GM11168 (cell line): ENCODE data around the gene CPTP.
"Not testable (repeated sequence)": the region's sequence is repeated elsewhere in the genome, so short reads cannot be mapped to it uniquely, and the experiment has no call there.

ENCODE experiments used
- in situ Hi-C: fragments of 300-500 bp; cut with MboI; formaldehyde crosslinking; loops from one replicate; pipeline ENCODE4 v1.12.0; 2022; ENCODE audit warnings: low sequenced_read_pairs; ENCODE audit not compliant: unreplicated experiment

Gene CPTP

GRCh38 chr1:1359664-1360468 lies 35.3 kb downstream of the CPTP start:
- in situ Hi-C loops = no loop called here

- in situ Hi-C loops = no loop called here
These were observed 36.0 kb downstream of the CPTP start for GRCh38 chr1:1360506-1361169.

- in situ Hi-C loops = no loop called here
These were observed 36.8 kb downstream of the CPTP start for GRCh38 chr1:1361233-1361981.

GRCh38 chr1:1361982-1362423 lies 37.4 kb downstream of the CPTP start:
- in situ Hi-C loops = no loop called here

GRCh38 chr1:1364266-1364665 lies 39.7 kb downstream of the CPTP start:
- in situ Hi-C loops = no loop called here

- in situ Hi-C loops = no loop called here
These were observed 41.5 kb downstream of the CPTP start for GRCh38 chr1:1365875-1366698.

- in situ Hi-C loops = no loop called here
These were observed 42.1 kb downstream of the CPTP start for GRCh38 chr1:1366699-1367066.

- in situ Hi-C loops = no loop called here
These were observed 42.7 kb downstream of the CPTP start for GRCh38 chr1:1367315-1367714.

GRCh38 chr1:1370094-1370493 lies 45.5 kb downstream of the CPTP start:
- in situ Hi-C loops = not testable (repeated sequence)

- in situ Hi-C loops = no loop called here
These were observed 46.2 kb downstream of the CPTP start for GRCh38 chr1:1370771-1371300.

GRCh38 chr1:1371364-1371745 lies 46.8 kb downstream of the CPTP start:
- in situ Hi-C loops = no loop called here

- in situ Hi-C loops = no loop called here
These were observed 47.4 kb downstream of the CPTP start for GRCh38 chr1:1371746-1372711.

GRCh38 chr1:1373051-1373814 lies 48.6 kb downstream of the CPTP start:
- in situ Hi-C loops = no loop called here

- in situ Hi-C loops = no loop called here
These were observed 49.4 kb downstream of the CPTP start for GRCh38 chr1:1373815-1374588.

- in situ Hi-C loops = no loop called here
These were observed 50.0 kb downstream of the CPTP start for GRCh38 chr1:1374589-1374928.

GRCh38 chr1:1374929-1375662 lies 50.5 kb downstream of the CPTP start, which contains the start of gene AURKAIP1:
Gene AURKAIP1 (minus strand): TSS chr1:1375207. CDS start chr1:1374756, 451 bp downstream.
- in situ Hi-C loops = no loop called here
